Effector memory CD8-positive, alpha-beta T cell (primary cell): Measurements from ENCODE around the gene CDC42SE2.
"Not testable (repeated sequence)": the region's sequence is repeated elsewhere in the genome, so short reads cannot be mapped to it uniquely, and the experiment has no call there.

Experiments
- ATAC-seq: fragments of 150-1000 bp; cut with Tn5 transposase; replicated peaks from 2 replicates; pipeline ENCODE4 v1.10.0; 2021; ENCODE audit warnings: mild to moderate bottlenecking, moderate library complexity
- DNase-seq, 3 experiments: peaks; one replicate each; pipeline ENCODE4 v3.0.0; 2021
- H3K27ac Mint-ChIP-seq, 2 donors: one replicate each; pipeline ENCODE4 v1.8.0; 2022; ENCODE audit warnings: mild to moderate bottlenecking in 2 of 2, mixed read lengths in 2 of 2, moderate library complexity in 2 of 2
- H3K27me3 Mint-ChIP-seq, 2 donors: one replicate each; pipeline ENCODE4 v1.8.0; 2022; ENCODE audit warnings: mixed read lengths in 2 of 2
- H3K36me3 Mint-ChIP-seq: one replicate; pipeline ENCODE4 v1.8.0; 2022; ENCODE audit warnings: mild to moderate bottlenecking, moderate library complexity, mixed read lengths; ENCODE audit not compliant: insufficient read depth
- H3K4me1 Mint-ChIP-seq, 2 donors: one replicate each; pipeline ENCODE4 v1.8.0; 2022; ENCODE audit warnings: low read depth in 2 of 2, mixed read lengths in 2 of 2
- H3K4me3 Mint-ChIP-seq, 2 donors: one replicate each; pipeline ENCODE4 v1.8.0; 2022; ENCODE audit warnings: mild to moderate bottlenecking in 2 of 2, mixed read lengths in 2 of 2, moderate library complexity in 2 of 2
- H3K9me3 Mint-ChIP-seq, 2 donors: one replicate each; pipeline ENCODE4 v1.8.0; 2022; ENCODE audit warnings: mixed read lengths in 2 of 2

CDC42SE2 gene

DNA sequence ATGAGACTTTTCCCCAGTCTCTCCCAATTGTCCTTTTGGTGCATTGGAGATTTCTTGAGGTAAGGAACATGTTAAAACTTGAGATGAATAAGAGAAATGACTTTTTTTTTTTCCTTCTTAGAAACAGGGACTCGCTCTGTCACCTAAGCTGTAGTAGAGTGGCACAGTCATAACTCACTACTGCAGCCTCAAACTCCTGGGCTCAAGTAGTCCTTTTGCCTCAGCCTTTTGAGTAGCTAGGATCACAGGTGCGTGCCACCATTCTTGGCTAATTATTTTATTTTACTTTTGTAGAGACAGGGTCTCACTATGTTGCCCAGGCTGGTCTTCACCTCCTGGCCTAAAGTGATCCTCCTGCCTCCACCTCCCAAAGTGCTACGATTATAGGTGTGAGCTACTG lies 25.9 kb downstream of the CDC42SE2 start:
- peak; percentile 64 for ATAC-seq
- no peaks in the 10 kb centered on the region for H3K9me3 Mint-ChIP-seq
- peak overlapping the region; percentile 82 to 87 for H3K4me3 Mint-ChIP-seq
- no peaks in the 10 kb centered on the region for H3K27me3 Mint-ChIP-seq
- peaks cover 44 to 63% of the 10 kb centered on the region in 2 donors for H3K4me1 Mint-ChIP-seq
- peaks cover 77% of the 10 kb centered on the region for H3K36me3 Mint-ChIP-seq
- DNase-seq: no peak
- peak overlapping the region; percentile 90 to 96 for H3K27ac Mint-ChIP-seq

- H3K4me1 Mint-ChIP-seq: peaks cover 52 to 72% of the 10 kb centered on the region in 2 donors
- DNase-seq (no peak), ATAC-seq (peak; percentile 88)
- no peaks in the 10 kb centered on the region for H3K9me3 Mint-ChIP-seq
- H3K27ac Mint-ChIP-seq: peak overlapping the region; percentile 93 to 95
- peaks cover 62% of the 10 kb centered on the region for H3K36me3 Mint-ChIP-seq
- no peaks in the 10 kb centered on the region for H3K27me3 Mint-ChIP-seq
- H3K4me3 Mint-ChIP-seq: peak overlapping the region; percentile 54 to 75
Measured at GRCh38 chr5:131296213-131296672, 32.4 kb downstream of the CDC42SE2 start.

DNA sequence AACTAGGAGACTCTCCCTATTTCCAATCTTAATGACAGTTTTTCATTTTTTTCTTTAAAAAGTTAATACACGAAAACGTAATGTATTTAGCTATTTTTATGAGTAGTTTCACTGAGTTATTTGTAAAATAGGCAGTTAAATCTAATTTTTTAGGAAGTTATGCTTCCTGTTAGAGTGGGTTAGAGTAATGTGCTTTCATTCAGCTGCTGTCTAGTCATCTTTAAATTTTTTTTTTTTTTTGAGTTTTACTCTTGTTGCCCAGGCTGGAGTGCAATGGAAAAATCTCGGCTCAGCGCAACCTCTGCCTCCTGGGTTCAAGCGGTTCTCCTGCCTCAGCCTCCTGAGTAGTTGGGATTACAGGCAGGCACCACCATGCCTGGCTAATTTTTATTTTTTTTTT lies 34.0 kb downstream of the CDC42SE2 start:
- Mint-ChIP-seq H3K27me3 (no peaks in the 10 kb centered on the region), H3K4me3 (peak overlapping the region in 1 of 2 donors; percentile 53), H3K9me3 (no peaks in the 10 kb centered on the region), H3K27ac (peak overlapping the region; percentile 11 to 44), H3K4me1 (peaks cover 53 to 73% of the 10 kb centered on the region in 2 donors), H3K36me3 (peaks cover 61% of the 10 kb centered on the region)
- DNase-seq (no peak), ATAC-seq (no peak)

GRCh38 chr5:131299465-131299864 lies 35.6 kb downstream of the CDC42SE2 start:
- Mint-ChIP-seq H3K27me3 (no peaks in the 10 kb centered on the region), H3K4me1 (peaks cover 51 to 72% of the 10 kb centered on the region in 2 donors), H3K4me3 (peak overlapping the region; percentile 0 to 53), H3K9me3 (no peaks in the 10 kb centered on the region), H3K27ac (peak overlapping the region; percentile 11 to 93), H3K36me3 (peaks cover 62% of the 10 kb centered on the region)
- no peak for ATAC-seq
- DNase-seq: no peak

GRCh38 chr5:131302506-131302905 lies 38.7 kb downstream of the CDC42SE2 start:
- Mint-ChIP-seq H3K27ac (peak overlapping the region; percentile 11 to 72), H3K36me3 (peaks cover 49% of the 10 kb centered on the region), H3K9me3 (no peaks in the 10 kb centered on the region), H3K4me1 (peaks cover 51 to 64% of the 10 kb centered on the region in 2 donors), H3K27me3 (no peaks in the 10 kb centered on the region), H3K4me3 (peak overlapping the region in 1 of 2 donors; percentile 46)
- no peak for ATAC-seq
- no peak for DNase-seq

DNA sequence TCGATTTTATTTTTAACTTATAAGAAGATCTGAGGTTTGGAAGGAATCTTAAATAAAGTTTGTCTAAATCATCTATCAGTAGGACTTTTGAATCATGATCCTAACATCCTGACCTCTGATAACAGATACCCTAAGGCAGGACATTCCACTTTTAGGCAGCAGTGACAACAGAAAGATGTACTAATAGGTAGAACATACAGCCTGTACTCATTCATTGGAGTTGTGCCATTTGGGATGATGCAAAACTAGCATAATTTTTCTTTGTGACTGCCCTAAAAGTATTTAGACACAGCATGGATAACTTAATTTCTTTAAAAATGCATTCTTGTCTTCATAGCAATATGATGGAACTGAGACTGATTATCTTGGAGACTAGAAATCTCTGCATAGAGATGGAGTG lies 39.7 kb downstream of the CDC42SE2 start:
- Mint-ChIP-seq H3K36me3 (peaks cover 47% of the 10 kb centered on the region), H3K4me3 (peak overlapping the region in 1 of 2 donors; percentile 4), H3K27me3 (no peaks in the 10 kb centered on the region), H3K4me1 (peaks cover 54 to 66% of the 10 kb centered on the region in 2 donors), H3K9me3 (no peaks in the 10 kb centered on the region), H3K27ac (peak overlapping the region in 1 of 2 donors; percentile 72)
- DNase-seq (no peak), ATAC-seq (no peak)

DNA sequence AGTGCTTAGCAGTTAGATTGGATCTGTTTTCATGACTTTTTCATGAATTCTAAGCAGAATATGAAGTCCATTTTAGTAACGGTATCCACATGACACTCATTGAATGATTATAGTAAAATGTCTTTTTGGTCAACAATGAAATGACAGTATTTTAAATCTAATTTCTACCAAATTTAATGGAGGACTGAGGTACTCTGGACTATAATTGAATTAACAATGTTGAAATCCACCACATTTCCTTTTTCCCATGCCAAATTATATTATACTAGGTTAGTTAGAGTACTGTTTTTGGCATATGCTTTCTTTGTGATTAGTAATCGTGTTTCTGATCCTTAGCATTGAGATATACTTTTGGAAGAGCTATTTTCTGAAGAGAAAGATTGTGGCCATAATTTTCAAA lies 40.6 kb downstream of the CDC42SE2 start:
- H3K27ac Mint-ChIP-seq: peak overlapping the region; percentile 26 to 36
- peaks cover 47% of the 10 kb centered on the region for H3K36me3 Mint-ChIP-seq
- no peaks in the 10 kb centered on the region for H3K9me3 Mint-ChIP-seq
- peaks cover 47 to 64% of the 10 kb centered on the region in 2 donors for H3K4me1 Mint-ChIP-seq
- H3K4me3 Mint-ChIP-seq: peak overlapping the region; percentile 46
- DNase-seq: no peak
- H3K27me3 Mint-ChIP-seq: no peaks in the 10 kb centered on the region
- ATAC-seq: no peak

DNA sequence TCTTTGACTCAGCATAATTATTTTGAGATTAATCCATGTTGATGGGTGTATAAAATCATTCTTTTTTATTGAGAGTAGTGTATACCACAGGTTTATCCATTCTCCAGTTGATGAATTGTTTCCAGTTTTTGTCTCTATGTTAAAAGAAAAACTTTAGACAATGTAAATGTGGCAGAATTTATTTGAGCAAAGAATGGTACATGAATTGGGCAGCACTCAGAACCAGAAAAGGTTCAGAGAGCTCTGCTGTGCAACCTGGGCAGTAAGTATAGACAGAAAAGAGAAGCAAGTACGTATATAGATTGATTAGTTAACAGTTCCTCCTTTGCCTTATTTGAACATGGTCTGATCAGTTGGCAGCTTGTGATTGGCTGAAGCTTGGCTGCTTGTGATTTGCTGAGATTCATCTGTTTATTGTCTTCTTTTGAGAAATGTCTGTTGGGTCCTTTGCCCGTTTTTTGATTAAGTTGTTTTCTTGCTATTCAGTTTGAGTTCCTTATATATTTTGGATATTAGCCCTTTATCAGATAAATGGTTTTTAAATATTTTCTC lies 41.4 kb downstream of the CDC42SE2 start:
- no peaks in the 10 kb centered on the region for H3K9me3 Mint-ChIP-seq
- peak overlapping the region; percentile 30 to 84 for H3K27ac Mint-ChIP-seq
- peaks cover 47% of the 10 kb centered on the region for H3K36me3 Mint-ChIP-seq
- no peak for DNase-seq
- H3K4me3 Mint-ChIP-seq: peak overlapping the region; percentile 51 to 69
- H3K27me3 Mint-ChIP-seq: no peaks in the 10 kb centered on the region
- ATAC-seq: peak; percentile 45
- peaks cover 42 to 61% of the 10 kb centered on the region in 2 donors for H3K4me1 Mint-ChIP-seq

GRCh38 chr5:131305906-131306305 lies 42.1 kb downstream of the CDC42SE2 start:
- H3K27me3 Mint-ChIP-seq: no peaks in the 10 kb centered on the region
- peaks cover 45% of the 10 kb centered on the region for H3K36me3 Mint-ChIP-seq
- peak overlapping the region; percentile 51 to 69 for H3K4me3 Mint-ChIP-seq
- DNase-seq: no peak
- peaks cover 41 to 65% of the 10 kb centered on the region in 2 donors for H3K4me1 Mint-ChIP-seq
- H3K27ac Mint-ChIP-seq: peak overlapping the region; percentile 30 to 84
- no peak for ATAC-seq
- no peaks in the 10 kb centered on the region for H3K9me3 Mint-ChIP-seq

DNA sequence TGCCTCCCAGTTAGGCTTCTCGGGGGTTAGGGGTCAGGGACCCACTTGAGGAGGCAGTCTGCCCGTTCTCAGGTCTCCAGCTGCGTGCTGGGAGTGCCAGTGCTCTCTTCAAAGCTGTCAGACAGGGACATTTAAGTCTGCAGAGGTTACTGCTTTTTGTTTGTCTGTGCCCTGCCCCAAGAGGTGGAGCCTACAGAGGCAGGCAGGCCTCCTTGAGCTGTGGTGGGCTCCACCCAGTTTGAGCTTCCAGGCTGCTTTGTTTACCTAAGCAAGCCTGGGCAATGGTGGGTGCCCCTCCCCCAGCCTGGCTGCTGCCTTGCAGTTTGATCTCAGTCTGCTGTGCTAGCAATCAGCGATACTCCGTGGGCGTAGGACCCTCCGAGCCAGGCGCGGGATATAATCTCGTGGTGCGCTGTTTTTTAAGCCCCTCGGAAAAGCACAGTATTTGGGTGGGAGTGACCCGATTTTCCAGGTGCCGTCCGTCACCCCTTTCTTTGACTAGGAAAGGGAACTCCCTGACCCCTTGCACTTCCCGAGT lies 48.5 kb downstream of the CDC42SE2 start:
- Mint-ChIP-seq H3K36me3 (peaks cover 56% of the 10 kb centered on the region), H3K27ac (peak overlapping the region; percentile 92 to 97), H3K4me3 (peak overlapping the region; percentile 84 to 89), H3K4me1 (peaks cover 57 to 82% of the 10 kb centered on the region in 2 donors)
- ATAC-seq: peak; percentile 49
- H3K27me3 Mint-ChIP-seq, H3K9me3 Mint-ChIP-seq: not testable (repeated sequence)
- DNase-seq: peak; percentile 59 to 65 (median 59)

GRCh38 chr5:131316026-131316425 lies 52.2 kb downstream of the CDC42SE2 start:
- Mint-ChIP-seq H3K4me3 (peak overlapping the region in 1 of 2 donors; percentile 89), H3K27me3 (no peaks in the 10 kb centered on the region), H3K27ac (peak overlapping the region; percentile 49 to 65), H3K4me1 (peaks cover 57 to 72% of the 10 kb centered on the region in 2 donors), H3K36me3 (peaks cover 85% of the 10 kb centered on the region), H3K9me3 (no peaks in the 10 kb centered on the region)
- DNase-seq (no peak), ATAC-seq (no peak)

- no peak for DNase-seq
- peak overlapping the region; percentile 65 to 66 for H3K27ac Mint-ChIP-seq
- H3K27me3 Mint-ChIP-seq: no peaks in the 10 kb centered on the region
- no peaks in the 10 kb centered on the region for H3K9me3 Mint-ChIP-seq
- H3K4me3 Mint-ChIP-seq: peak overlapping the region in 1 of 2 donors; percentile 89
- no peak for ATAC-seq
- H3K4me1 Mint-ChIP-seq: peaks cover 57 to 71% of the 10 kb centered on the region in 2 donors
- peaks cover 84% of the 10 kb centered on the region for H3K36me3 Mint-ChIP-seq
Measured at GRCh38 chr5:131316822-131317221, 53.0 kb downstream of the CDC42SE2 start.

DNA sequence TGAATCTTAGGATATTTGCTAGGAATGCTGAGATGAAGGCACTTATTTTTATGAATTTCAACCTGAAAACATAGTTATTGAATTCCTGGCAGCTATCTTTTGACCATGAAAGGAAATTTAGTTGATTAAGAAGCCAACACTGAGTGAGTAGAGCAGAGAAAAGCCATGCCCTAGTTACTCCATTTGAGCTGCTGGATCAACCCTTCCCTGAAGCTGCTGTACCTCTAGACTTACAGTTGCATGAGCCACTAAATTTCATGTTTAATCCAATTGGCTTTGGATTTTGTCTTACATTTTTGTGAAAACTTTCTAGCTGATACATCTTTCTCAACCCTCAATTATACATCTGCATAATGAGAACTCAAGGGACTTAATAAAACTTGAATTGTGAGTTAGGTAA lies 54.6 kb downstream of the CDC42SE2 start:
- H3K36me3 Mint-ChIP-seq: peaks cover 82% of the 10 kb centered on the region

DNA sequence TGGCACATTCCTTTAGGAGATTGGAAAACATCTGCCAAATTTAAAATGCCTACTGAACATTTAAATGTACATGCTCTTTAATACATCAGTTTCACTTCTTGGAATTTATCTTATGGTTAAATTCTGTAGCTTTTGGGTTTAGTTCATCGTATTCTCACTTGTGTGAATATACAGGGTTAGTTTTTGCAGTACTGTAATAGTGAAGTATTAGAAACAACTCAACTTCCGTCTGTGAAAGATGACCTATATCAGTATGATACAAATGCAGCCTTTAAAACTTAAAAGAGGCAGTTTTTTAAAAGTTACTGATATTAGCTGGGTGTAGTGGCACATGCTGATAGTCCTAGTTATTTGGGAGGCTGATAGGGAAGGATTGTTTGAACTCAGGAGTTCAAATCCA lies 57.2 kb downstream of the CDC42SE2 start:
- H3K4me3 Mint-ChIP-seq: peak overlapping the region; percentile 71
- H3K36me3 Mint-ChIP-seq: peaks cover 85% of the 10 kb centered on the region
- peaks cover 46 to 65% of the 10 kb centered on the region in 2 donors for H3K4me1 Mint-ChIP-seq
- H3K27ac Mint-ChIP-seq: peak overlapping the region; percentile 90
- H3K27me3 Mint-ChIP-seq: no peaks in the 10 kb centered on the region
- H3K9me3 Mint-ChIP-seq: no peaks in the 10 kb centered on the region
- ATAC-seq (peak; percentile 39), DNase-seq (no peak)

More for the DNA sequence above, 54.6 kb downstream of the CDC42SE2 start:
- no peak overlapping the region for H3K4me3 Mint-ChIP-seq
- no peaks in the 10 kb centered on the region for H3K9me3 Mint-ChIP-seq
- ATAC-seq: no peak
- peaks cover 51 to 69% of the 10 kb centered on the region in 2 donors for H3K4me1 Mint-ChIP-seq
- no peaks in the 10 kb centered on the region for H3K27me3 Mint-ChIP-seq
- no peak overlapping the region for H3K27ac Mint-ChIP-seq
- no peak for DNase-seq
